ENCODE results near the gene ZNF524. TPM values are rescaled to one million over a fixed set of nuclear protein-coding genes. Genes with fewer than 3 reads are reported as not detected.
"Not testable (repeated sequence)": the region's sequence is repeated elsewhere in the genome, so short reads cannot be mapped to it uniquely, and the experiment has no call there.

Gene ZNF524
- total RNA-seq, 1 experiment from 2014 or later, result 26.4 TPM

- DNase-seq (ENCODE audit: low read depth, low spot score), result no peak
- Histone ChIP-seq H3K27ac (ENCODE audit: low read length) (no peak overlapping the region), H3K36me3 (ENCODE audit: control insufficient read depth, insufficient read depth, low read length) (no peaks in the 10 kb centered on the region), H3K4me1 (ENCODE audit: control insufficient read depth, insufficient read depth, low read length) (peaks cover 7% of the 10 kb centered on the region), H3K4me3 (ENCODE audit: low read depth in 2 of 2, low read length in 2 of 2) (no peak overlapping the region), H3K27me3 (ENCODE audit: control insufficient read depth, insufficient read depth, low read length) (no peaks in the 10 kb centered on the region), H3K9me3 (ENCODE audit: control insufficient read depth, insufficient read depth, low read depth, low read length) (no peaks in the 10 kb centered on the region)
- no TSS peak for BruUV-seq (replicated peaks)
- TF ChIP-seq POLR2AphosphoS5 (IDR thresholded peaks at IDR 0.05; ENCODE audit: low read depth, low read length), result no peak
- TF ChIP-seq TCF7L2 (IDR thresholded peaks at IDR 0.05; ENCODE audit: low read depth, low read length), result no peak
- TF ChIP-seq CTCF (IDR thresholded peaks at IDR 0.05), result no peak
- no peak for TF ChIP-seq SIN3A (IDR thresholded peaks at IDR 0.05; ENCODE audit: borderline replicate concordance, insufficient read depth, low read depth, low read length)
- TF ChIP-seq REST (IDR thresholded peaks at IDR 0.05; ENCODE audit: insufficient read depth in 1 of 2, low read depth in 2 of 2, low read length in 1 of 2), result no peak
- in situ Hi-C loops (cut with HindIII; ENCODE audit: low pct_unique_long_range_greater_than_20kb, low sequenced_read_pairs), result no loop called here
- CTCF ChIA-PET, result no interaction called here
- no peak for ATAC-seq
- intact Hi-C loops (cut with micrococcal nuclease; ENCODE audit: unreplicated experiment), result no loop called here
- POLR2A ChIA-PET, result no interaction called here
Measured at GRCh38 chr19:55567708-55568328, 32.3 kb upstream of the ZNF524 start.

- H3K4me3 ChIP-seq (ENCODE audit: low read depth in 2 of 2, low read length in 2 of 2); H3K9me3 ChIP-seq (ENCODE audit: control insufficient read depth, insufficient read depth, low read depth, low read length); POLR2A ChIA-PET; intact Hi-C loops (cut with micrococcal nuclease; ENCODE audit: unreplicated experiment); CTCF ChIA-PET; H3K4me1 ChIP-seq (ENCODE audit: control insufficient read depth, insufficient read depth, low read length); H3K36me3 ChIP-seq (ENCODE audit: control insufficient read depth, insufficient read depth, low read length); ATAC-seq; BruUV-seq (replicated peaks); H3K27me3 ChIP-seq (ENCODE audit: control insufficient read depth, insufficient read depth, low read length); H3K27ac ChIP-seq (ENCODE audit: low read length); in situ Hi-C loops (cut with HindIII; ENCODE audit: low pct_unique_long_range_greater_than_20kb, low sequenced_read_pairs); DNase-seq (ENCODE audit: low read depth, low spot score): not testable (repeated sequence)
Measured at GRCh38 chr19:55569477-55569876, 30.6 kb upstream of the ZNF524 start.

GRCh38 chr19:55573929-55574328 lies 26.2 kb upstream of the ZNF524 start:
- H3K27ac ChIP-seq (ENCODE audit: low read length); ATAC-seq; H3K36me3 ChIP-seq (ENCODE audit: control insufficient read depth, insufficient read depth, low read length); H3K27me3 ChIP-seq (ENCODE audit: control insufficient read depth, insufficient read depth, low read length); in situ Hi-C loops (cut with HindIII; ENCODE audit: low pct_unique_long_range_greater_than_20kb, low sequenced_read_pairs); DNase-seq (ENCODE audit: low read depth, low spot score); BruUV-seq (replicated peaks); H3K4me3 ChIP-seq (ENCODE audit: low read depth in 2 of 2, low read length in 2 of 2); intact Hi-C loops (cut with micrococcal nuclease; ENCODE audit: unreplicated experiment); H3K4me1 ChIP-seq (ENCODE audit: control insufficient read depth, insufficient read depth, low read length); H3K9me3 ChIP-seq (ENCODE audit: control insufficient read depth, insufficient read depth, low read depth, low read length): not testable (repeated sequence)
- ChIA-PET CTCF (interaction anchor here (0.6 kb wide), 1 partner anchor 59 kb away, joined by 6 read pairs; no protein-coding TSS in a partner anchor), POLR2A (interaction anchor here (0.7 kb wide), 2 partner anchors 87 to 434 kb away, joined by 3 to 8 read pairs; no protein-coding TSS in a partner anchor)

All from Panc1 (cell line).